ENCODE measurements around the gene DERL3. TPM values are rescaled to one million over a fixed set of nuclear protein-coding genes. Genes with fewer than 3 reads are reported as not detected.

The DERL3 gene
- total and polyA plus RNA-seq, 2 donors (not counting 1 experiment from before 2014, with no cell fraction given) = 77.0 to 142 TPM

- no peak overlapping the region for H3K4me3 Mint-ChIP-seq
- no peaks in the 10 kb centered on the region for H3K27me3 Mint-ChIP-seq
- Histone ChIP-seq H2AFZ (ENCODE audit: insufficient read depth, low read depth, low read length, poor library complexity, severe bottlenecking) (no peak overlapping the region), H3K9ac (ENCODE audit: low read length) (no peak overlapping the region), H3K36me3 (replicated peaks in 1 of 2; ENCODE audit: control extremely low read depth in 1 of 2, control insufficient read depth in 1 of 2, extremely low read depth in 1 of 2, insufficient read depth in 2 of 2, low read length in 1 of 2) (peaks cover 6 to 41% of the 10 kb centered on the region in 2 experiments), H3K79me2 (ENCODE audit: control insufficient read depth, insufficient read depth, low read length) (peaks cover 56% of the 10 kb centered on the region), H3K9me3 (ENCODE audit: control extremely low read depth in 1 of 3, control insufficient read depth in 2 of 3, insufficient read depth in 1 of 3, low read length in 2 of 3) (no peaks in the 10 kb centered on the region), H3K4me1 (ENCODE audit: control insufficient read depth in 2 of 2, insufficient read depth in 2 of 2, low read length in 2 of 2) (peaks cover 3 to 8% of the 10 kb centered on the region in 2 donors), H3K4me2 (replicated peaks; ENCODE audit: low read depth, low read length, poor library complexity, severe bottlenecking) (no peak overlapping the region), H4K20me1 (ENCODE audit: control insufficient read depth, insufficient read depth, low read length, poor library complexity, severe bottlenecking) (no peaks in the 10 kb centered on the region), H3K27me3 (replicated peaks in 1 of 4; ENCODE audit: control extremely low read depth in 1 of 4, control insufficient read depth in 3 of 4, insufficient read depth in 4 of 4, low read length in 3 of 4) (no peaks in the 10 kb centered on the region), H3K27ac (ENCODE audit: low read length in 2 of 2) (no peak overlapping the region), H3K4me3 (ENCODE audit: control extremely low read depth in 1 of 5, extremely low read depth in 1 of 5, insufficient read depth in 1 of 5, low read depth in 2 of 5, low read length in 4 of 5) (no peak overlapping the region)
- 100% methylated on average over 1 of the region's 4 CpGs for WGBS (ENCODE audit: insufficient coverage)
- no peak for ATAC-seq (ENCODE audit: low read depth)
- POLR2A ChIA-PET = no interaction called here
- no peaks in the 10 kb centered on the region for H3K9me3 Mint-ChIP-seq (ENCODE audit: insufficient read depth)
- CTCF ChIA-PET = interaction anchor here (0.8 to 2.1 kb wide), 3 partner anchors 34 to 41 kb away, joined by 3 to 5 read pairs (median 3); no protein-coding TSS in a partner anchor
- TF ChIP-seq CTCF (IDR thresholded peaks at IDR 0.05) (no peak), EZH2 (IDR thresholded peaks at IDR 0.05; ENCODE audit: borderline replicate concordance, insufficient read depth, low read depth, low read length, poor library complexity, severe bottlenecking) (no peak)
- intact Hi-C loops (cut with micrococcal nuclease) = no loop called here
- H3K27ac Mint-ChIP-seq = no peak overlapping the region
- DNase-seq = no peak
- H3K4me1 Mint-ChIP-seq = peaks cover 29% of the 10 kb centered on the region
Observed at GRCh38 chr22:23812378-23812777, 26.4 kb downstream of the DERL3 start.

GRCh38 chr22:23806837-23807236, 32.0 kb downstream of the DERL3 start:
- no peaks in the 10 kb centered on the region for H4K20me1 ChIP-seq (ENCODE audit: control insufficient read depth, insufficient read depth, low read length, poor library complexity, severe bottlenecking)
- H3K79me2 ChIP-seq (ENCODE audit: control insufficient read depth, insufficient read depth, low read length) = peaks cover 66% of the 10 kb centered on the region
- WGBS (ENCODE audit: insufficient coverage) = no CpG with 5 or more reads among the region's 1 CpG
- no peaks in the 10 kb centered on the region for H3K9me3 Mint-ChIP-seq (ENCODE audit: insufficient read depth)
- H3K27ac Mint-ChIP-seq = peak overlapping the region; percentile 84
- H3K4me3 ChIP-seq (ENCODE audit: control extremely low read depth in 1 of 5, extremely low read depth in 1 of 5, insufficient read depth in 1 of 5, low read depth in 2 of 5, low read length in 4 of 5) = no peak overlapping the region
- POLR2A ChIA-PET = interaction anchor here (0.6 to 2.1 kb wide), 4 partner anchors 18 to 69 kb away, joined by 4 to 9 read pairs (median 4); partner anchors contain the start of gene ZNF70
- no peak overlapping the region for H2AFZ ChIP-seq (ENCODE audit: insufficient read depth, low read depth, low read length, poor library complexity, severe bottlenecking)
- TF ChIP-seq CTCF (IDR thresholded peaks at IDR 0.05) (no peak), EZH2 (IDR thresholded peaks at IDR 0.05; ENCODE audit: borderline replicate concordance, insufficient read depth, low read depth, low read length, poor library complexity, severe bottlenecking) (no peak)
- H3K36me3 ChIP-seq (replicated peaks in 1 of 2; ENCODE audit: control extremely low read depth in 1 of 2, control insufficient read depth in 1 of 2, extremely low read depth in 1 of 2, insufficient read depth in 2 of 2, low read length in 1 of 2) = peaks cover 7 to 54% of the 10 kb centered on the region in 2 experiments
- peaks cover 48 to 53% of the 10 kb centered on the region in 2 donors for H3K4me1 ChIP-seq (ENCODE audit: control insufficient read depth in 2 of 2, insufficient read depth in 2 of 2, low read length in 2 of 2)
- DNase-seq (no peak), ATAC-seq (ENCODE audit: low read depth) (no peak)
- peak overlapping the region; percentile 40 for H3K4me2 ChIP-seq (replicated peaks; ENCODE audit: low read depth, low read length, poor library complexity, severe bottlenecking)
- H3K9me3 ChIP-seq (ENCODE audit: control extremely low read depth in 1 of 3, control insufficient read depth in 2 of 3, insufficient read depth in 1 of 3, low read length in 2 of 3) = no peaks in the 10 kb centered on the region
- intact Hi-C loops (cut with micrococcal nuclease) = loop anchor here (10.0 kb wide), 1 partner anchor 748 kb away; the partner anchor contains the start of genes GUCD1 and SNRPD3
- peak overlapping the region; percentile 62 for H3K4me3 Mint-ChIP-seq
- peak overlapping the region; percentile 3 to 57 for H3K27ac ChIP-seq (ENCODE audit: low read length in 2 of 2)
- H3K27me3 ChIP-seq (replicated peaks in 1 of 4; ENCODE audit: control extremely low read depth in 1 of 4, control insufficient read depth in 3 of 4, insufficient read depth in 4 of 4, low read length in 3 of 4) = no peaks in the 10 kb centered on the region
- peaks cover 60% of the 10 kb centered on the region for H3K4me1 Mint-ChIP-seq
- no peak overlapping the region for H3K9ac ChIP-seq (ENCODE audit: low read length)
- H3K27me3 Mint-ChIP-seq = no peaks in the 10 kb centered on the region
- CTCF ChIA-PET = interaction anchor here (1.6 kb wide), 1 partner anchor 39 kb away, joined by 10 read pairs; no protein-coding TSS in a partner anchor

Data from B cell (primary cell).